A549 treated with Hydrocortisone at 1 μM for 4 hours (cell line): Measurements from ENCODE around the gene ARFGAP3. TPM values are rescaled to one million over a fixed set of nuclear protein-coding genes. Genes with fewer than 3 reads are reported as not detected.

Experiments used
- total RNA-seq: library from RNA; stranded (reverse); fragments of 200-300 nt; extraction: Qiagen RNA extraction; gene quantifications from 5 replicates; pipeline ENCODE4 v1.2.3, GENCODE V29; 2022

The ARFGAP3 gene, protein sequence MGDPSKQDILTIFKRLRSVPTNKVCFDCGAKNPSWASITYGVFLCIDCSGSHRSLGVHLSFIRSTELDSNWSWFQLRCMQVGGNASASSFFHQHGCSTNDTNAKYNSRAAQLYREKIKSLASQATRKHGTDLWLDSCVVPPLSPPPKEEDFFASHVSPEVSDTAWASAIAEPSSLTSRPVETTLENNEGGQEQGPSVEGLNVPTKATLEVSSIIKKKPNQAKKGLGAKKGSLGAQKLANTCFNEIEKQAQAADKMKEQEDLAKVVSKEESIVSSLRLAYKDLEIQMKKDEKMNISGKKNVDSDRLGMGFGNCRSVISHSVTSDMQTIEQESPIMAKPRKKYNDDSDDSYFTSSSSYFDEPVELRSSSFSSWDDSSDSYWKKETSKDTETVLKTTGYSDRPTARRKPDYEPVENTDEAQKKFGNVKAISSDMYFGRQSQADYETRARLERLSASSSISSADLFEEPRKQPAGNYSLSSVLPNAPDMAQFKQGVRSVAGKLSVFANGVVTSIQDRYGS
- total RNA-seq, result 19.1 to 28.5 TPM (median 23.5 TPM) in 5 replicates

DNA sequence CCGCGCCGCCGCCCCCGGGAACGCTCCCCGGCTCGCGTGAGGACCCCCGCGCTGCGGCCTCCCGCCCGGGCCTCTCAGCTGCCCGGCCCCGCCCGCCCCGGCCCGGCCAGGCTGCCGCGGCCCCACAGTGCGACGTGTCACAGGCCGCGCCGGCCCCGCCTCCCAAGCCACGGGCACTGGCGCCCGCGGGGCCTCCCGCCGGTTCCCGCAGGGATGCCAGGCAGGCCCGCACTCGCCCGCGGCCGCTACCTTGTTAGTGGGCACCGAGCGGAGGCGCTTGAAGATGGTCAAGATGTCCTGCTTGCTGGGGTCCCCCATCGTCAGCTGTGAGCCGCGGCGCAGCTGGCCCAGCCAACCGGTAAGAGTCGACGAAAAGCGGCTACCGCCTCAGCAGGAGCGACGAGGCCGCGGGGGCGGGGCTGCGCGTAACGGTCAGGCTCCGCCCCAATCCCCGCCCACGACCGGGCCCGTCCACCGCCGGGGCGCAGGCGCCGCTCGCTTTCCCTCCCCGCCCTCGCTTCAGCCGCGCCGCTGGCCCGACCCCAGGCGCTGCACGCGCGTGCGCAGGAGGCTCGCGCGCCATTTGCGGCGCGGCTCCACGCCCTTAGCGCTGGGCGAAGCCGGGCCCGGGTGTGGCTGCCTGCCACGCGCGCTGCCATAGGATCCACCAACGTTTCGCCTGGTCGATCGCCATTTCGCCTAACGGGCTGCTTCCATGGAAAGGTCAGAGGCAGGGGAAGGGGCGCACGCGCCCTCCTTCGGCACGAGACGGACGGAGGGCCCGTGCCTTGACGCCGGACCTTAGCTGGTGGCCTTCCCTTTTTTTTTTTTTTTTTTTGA is at the start of gene ARFGAP3:
TSS of gene ARFGAP3 (minus strand) at position 409 of the 840 bp plus-strand sequence. CDS start at position 318, 91 bp downstream.

Other genes with a start within 250 kb of the ARFGAP3 start
- gene POLDIP3, start 242.4 kb downstream of the ARFGAP3 start, total RNA-seq, result 38.0 to 42.2 TPM (median 40.7 TPM) in 5 replicates
- not detected in 5 replicates for gene ATP5MGL, start 216.7 kb downstream of the ARFGAP3 start, total RNA-seq
- gene CYB5R3, start 207.9 kb downstream of the ARFGAP3 start, total RNA-seq, result 98.2 to 129 TPM (median 119 TPM) in 5 replicates
- gene A4GALT, start 136.4 kb downstream of the ARFGAP3 start, total RNA-seq, result 18.1 to 27.6 TPM (median 23.4 TPM) in 5 replicates
- 148 to 200 TPM (median 179 TPM) in 5 replicates for gene PACSIN2, start 157.9 kb upstream of the ARFGAP3 start, total RNA-seq
- 2.0 to 3.3 TPM (median 3.0 TPM) in 5 replicates for gene TTLL1, start 232.1 kb upstream of the ARFGAP3 start, total RNA-seq